Uterus (tissue), 2 donors: ENCODE measurements around the gene PDE4B.

Source experiments
- POLR2A ChIP-seq, 2 donors: fragments of 450-650 bp; IDR thresholded peaks; one replicate each; pipeline ENCODE4 v1.6.1; 2016; ENCODE audit warnings: antibody characterized with exemption in 2 of 2, mild to moderate bottlenecking in 1 of 2, moderate library complexity in 1 of 2
- TF ChIP-seq, protein P1 (sequence below), 4 experiments: fragments of 200-600 bp in 2 of 4; fragments of 450-650 bp in 2 of 4; sonication (generic) in 2 of 4; IDR thresholded peaks; one replicate each; pipeline ENCODE4 v1.5.1; 2016 to 2019; ENCODE audit warnings: antibody characterized with exemption in 4 of 4, mild to moderate bottlenecking in 2 of 4, moderate library complexity in 1 of 4

DNA sequence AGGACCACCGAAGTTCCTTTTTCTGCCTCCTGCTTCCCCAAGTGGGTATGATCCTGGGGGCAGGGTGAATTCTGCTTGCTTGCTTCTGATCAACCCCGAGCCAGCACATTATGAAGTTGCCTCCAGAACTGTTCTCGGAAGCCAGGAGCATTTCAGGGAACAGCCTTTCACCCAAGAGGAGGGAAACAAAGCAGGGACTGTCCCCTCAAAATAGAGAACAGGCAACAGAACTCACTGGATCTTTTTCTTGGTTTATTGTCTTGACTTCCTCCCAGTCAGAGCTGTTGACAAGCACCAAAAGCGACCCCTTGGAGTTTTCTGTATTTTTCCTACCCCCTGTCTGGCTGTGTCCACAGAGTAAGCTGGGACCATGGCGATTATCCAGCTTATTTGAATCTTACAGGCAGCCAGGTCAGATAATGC is 482.9 kb downstream of the PDE4B start:
- TF ChIP-seq, protein P1, sequence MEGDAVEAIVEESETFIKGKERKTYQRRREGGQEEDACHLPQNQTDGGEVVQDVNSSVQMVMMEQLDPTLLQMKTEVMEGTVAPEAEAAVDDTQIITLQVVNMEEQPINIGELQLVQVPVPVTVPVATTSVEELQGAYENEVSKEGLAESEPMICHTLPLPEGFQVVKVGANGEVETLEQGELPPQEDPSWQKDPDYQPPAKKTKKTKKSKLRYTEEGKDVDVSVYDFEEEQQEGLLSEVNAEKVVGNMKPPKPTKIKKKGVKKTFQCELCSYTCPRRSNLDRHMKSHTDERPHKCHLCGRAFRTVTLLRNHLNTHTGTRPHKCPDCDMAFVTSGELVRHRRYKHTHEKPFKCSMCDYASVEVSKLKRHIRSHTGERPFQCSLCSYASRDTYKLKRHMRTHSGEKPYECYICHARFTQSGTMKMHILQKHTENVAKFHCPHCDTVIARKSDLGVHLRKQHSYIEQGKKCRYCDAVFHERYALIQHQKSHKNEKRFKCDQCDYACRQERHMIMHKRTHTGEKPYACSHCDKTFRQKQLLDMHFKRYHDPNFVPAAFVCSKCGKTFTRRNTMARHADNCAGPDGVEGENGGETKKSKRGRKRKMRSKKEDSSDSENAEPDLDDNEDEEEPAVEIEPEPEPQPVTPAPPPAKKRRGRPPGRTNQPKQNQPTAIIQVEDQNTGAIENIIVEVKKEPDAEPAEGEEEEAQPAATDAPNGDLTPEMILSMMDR (IDR thresholded peaks at IDR 0.05) = no peak
- no peak for TF ChIP-seq POLR2A (IDR thresholded peaks at IDR 0.05)
